ENCODE data around the gene ITGB1. TPM values are rescaled to one million over a fixed set of nuclear protein-coding genes. Genes with fewer than 3 reads are reported as not detected.

ITGB1 gene
- total and polyA plus RNA-seq, 9 donors, result 308 to 467 (median 379) TPM

GRCh38 chr10:32956365-32957197 is 1.4 kb downstream of the ITGB1 start:
- Histone ChIP-seq H3K4me1 (ENCODE audit: control insufficient read depth, insufficient read depth, low read length) (peaks cover 12% of the 10 kb centered on the region), H3K4me3 (ENCODE audit: low read length) (peak overlapping the region; percentile 98), H3K36me3 (ENCODE audit: control insufficient read depth, insufficient read depth, low read length) (no peaks in the 10 kb centered on the region), H3K9me3 (replicated peaks; ENCODE audit: control insufficient read depth, low read depth, low read length) (no peaks in the 10 kb centered on the region), H3K27me3 (ENCODE audit: control insufficient read depth, insufficient read depth, low read length) (no peaks in the 10 kb centered on the region), H3K27ac (ENCODE audit: low read length) (peak overlapping the region; percentile 77)
- no peak for DNase-seq
- WGBS (ENCODE audit: insufficient coverage), result 56% methylated on average over 4 of the region's 13 CpGs

DNA sequence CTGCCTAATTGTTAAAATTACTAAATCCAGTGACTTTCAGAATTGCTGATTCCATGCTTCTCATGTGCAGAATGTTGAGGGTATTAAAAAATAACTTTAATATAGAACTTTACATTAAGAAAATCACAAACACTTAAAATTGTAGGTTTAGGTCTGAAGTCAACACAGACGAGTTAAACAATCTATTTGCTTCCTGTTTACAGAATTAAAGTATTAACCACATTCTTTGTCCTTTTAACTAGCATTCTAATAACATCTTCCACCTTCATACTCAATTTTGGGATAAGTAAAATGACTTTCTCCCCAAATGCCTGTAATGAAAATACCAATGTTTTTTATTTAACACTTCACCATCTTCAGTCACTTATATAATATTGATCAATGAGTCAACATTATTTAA is 2.2 kb downstream of the ITGB1 start:
- Histone ChIP-seq H3K4me1 (ENCODE audit: control insufficient read depth, insufficient read depth, low read length) (peaks cover 12% of the 10 kb centered on the region), H3K27me3 (ENCODE audit: control insufficient read depth, insufficient read depth, low read length) (no peaks in the 10 kb centered on the region), H3K9me3 (replicated peaks; ENCODE audit: control insufficient read depth, low read depth, low read length) (no peaks in the 10 kb centered on the region), H3K36me3 (ENCODE audit: control insufficient read depth, insufficient read depth, low read length) (no peaks in the 10 kb centered on the region), H3K27ac (ENCODE audit: low read length) (no peak overlapping the region), H3K4me3 (ENCODE audit: low read length) (no peak overlapping the region)
- no CpG with 5 or more reads among the region's 1 CpG for WGBS (ENCODE audit: insufficient coverage)
- no peak for DNase-seq

DNA sequence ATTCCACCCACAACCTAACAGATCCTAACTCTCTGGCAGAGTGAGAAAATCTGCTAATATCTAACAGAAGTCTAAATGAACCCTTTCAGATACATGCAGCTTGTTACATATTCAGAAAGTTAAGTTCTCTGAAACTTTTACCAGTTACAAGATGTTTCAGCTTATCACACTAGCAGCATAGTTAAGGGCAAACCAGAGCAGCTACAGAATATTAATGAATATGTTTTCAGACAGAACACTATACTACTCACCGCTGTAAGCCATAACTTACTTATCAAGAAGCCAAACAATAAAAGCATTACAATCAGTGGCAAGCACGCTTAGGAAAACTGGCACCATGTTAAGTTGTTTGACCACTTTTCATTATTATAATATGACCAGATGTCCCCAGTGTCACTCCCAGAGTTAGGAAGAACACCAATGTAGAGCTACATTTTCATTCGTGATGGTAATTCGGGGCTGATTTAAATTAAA is 2.7 kb downstream of the ITGB1 start:
- Histone ChIP-seq H3K4me1 (ENCODE audit: control insufficient read depth, insufficient read depth, low read length) (peaks cover 12% of the 10 kb centered on the region), H3K27me3 (ENCODE audit: control insufficient read depth, insufficient read depth, low read length) (no peaks in the 10 kb centered on the region), H3K27ac (ENCODE audit: low read length) (no peak overlapping the region), H3K9me3 (replicated peaks; ENCODE audit: control insufficient read depth, low read depth, low read length) (no peaks in the 10 kb centered on the region), H3K36me3 (ENCODE audit: control insufficient read depth, insufficient read depth, low read length) (no peaks in the 10 kb centered on the region), H3K4me3 (ENCODE audit: low read length) (peak overlapping the region; percentile 9)
- DNase-seq, result no peak
- WGBS (ENCODE audit: insufficient coverage), result no CpG with 5 or more reads among the region's 4 CpGs

DNA sequence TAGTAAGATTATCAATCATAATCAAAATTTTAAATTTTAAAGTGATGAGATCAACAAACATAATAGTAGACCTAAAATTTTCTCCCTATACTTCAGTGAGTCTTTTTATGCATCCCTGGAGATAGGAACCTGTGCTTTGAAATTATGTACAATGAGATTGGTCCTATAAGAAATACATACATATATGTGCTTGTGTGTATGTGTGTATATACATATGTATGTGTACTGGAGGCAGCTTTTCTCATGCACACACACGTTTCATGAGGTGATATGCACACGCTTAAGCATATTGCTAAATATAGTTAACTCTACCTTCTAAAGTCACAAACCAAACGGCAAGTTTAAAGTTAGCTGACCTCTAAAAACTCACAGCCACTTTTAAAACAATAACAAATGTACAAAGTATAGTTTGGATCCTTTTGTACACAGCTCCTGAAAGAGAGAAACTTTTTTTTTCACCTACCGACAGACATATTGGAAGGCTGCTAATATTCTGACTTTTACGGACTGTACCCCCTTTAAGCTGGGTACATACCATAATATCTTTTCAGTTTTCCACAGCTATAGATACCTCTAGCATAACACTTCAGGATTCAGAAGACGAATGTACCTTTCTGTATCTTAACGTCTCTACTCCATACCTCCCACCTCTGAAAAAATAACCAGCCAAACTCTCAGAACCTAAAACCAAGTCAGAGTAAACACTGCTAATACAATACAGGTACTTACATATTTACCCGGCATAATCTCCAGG is 3.3 kb downstream of the ITGB1 start:
- DNase-seq, result no peak
- H3K9me3 ChIP-seq (replicated peaks; ENCODE audit: control insufficient read depth, low read depth, low read length), result no peaks in the 10 kb centered on the region
- no peak overlapping the region for H3K4me3 ChIP-seq (ENCODE audit: low read length)
- H3K27me3 ChIP-seq (ENCODE audit: control insufficient read depth, insufficient read depth, low read length), result no peaks in the 10 kb centered on the region
- H3K4me1 ChIP-seq (ENCODE audit: control insufficient read depth, insufficient read depth, low read length), result peaks cover 9% of the 10 kb centered on the region
- 75% methylated on average over 2 of the region's 8 CpGs for WGBS (ENCODE audit: insufficient coverage)
- no peak overlapping the region for H3K27ac ChIP-seq (ENCODE audit: low read length)
- no peaks in the 10 kb centered on the region for H3K36me3 ChIP-seq (ENCODE audit: control insufficient read depth, insufficient read depth, low read length)

DNA sequence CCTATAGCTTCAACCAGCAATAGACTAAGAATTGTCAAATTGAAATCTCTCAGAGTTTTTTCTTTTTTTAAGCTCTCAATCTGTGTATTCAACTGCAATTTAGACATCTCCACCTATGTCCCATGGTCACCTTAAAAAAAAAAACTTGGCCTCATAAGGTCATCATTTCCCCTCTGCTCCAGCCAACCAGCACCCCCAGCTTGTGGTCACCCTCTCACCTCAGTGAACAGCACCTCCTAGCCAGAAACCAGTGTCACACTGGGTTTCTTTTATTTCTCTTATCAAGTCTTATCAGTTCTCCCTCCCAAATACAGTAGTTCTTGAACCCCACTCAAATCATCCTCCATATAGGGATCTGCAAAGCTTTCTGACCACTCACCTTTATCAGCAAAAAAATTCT is 4.0 kb downstream of the ITGB1 start:
- no peaks in the 10 kb centered on the region for H3K36me3 ChIP-seq (ENCODE audit: control insufficient read depth, insufficient read depth, low read length)
- H3K27ac ChIP-seq (ENCODE audit: low read length), result no peak overlapping the region
- H3K27me3 ChIP-seq (ENCODE audit: control insufficient read depth, insufficient read depth, low read length), result no peaks in the 10 kb centered on the region
- no peaks in the 10 kb centered on the region for H3K9me3 ChIP-seq (replicated peaks; ENCODE audit: control insufficient read depth, low read depth, low read length)
- no peak for DNase-seq
- H3K4me1 ChIP-seq (ENCODE audit: control insufficient read depth, insufficient read depth, low read length), result peaks cover 5% of the 10 kb centered on the region
- H3K4me3 ChIP-seq (ENCODE audit: low read length), result no peak overlapping the region

DNA sequence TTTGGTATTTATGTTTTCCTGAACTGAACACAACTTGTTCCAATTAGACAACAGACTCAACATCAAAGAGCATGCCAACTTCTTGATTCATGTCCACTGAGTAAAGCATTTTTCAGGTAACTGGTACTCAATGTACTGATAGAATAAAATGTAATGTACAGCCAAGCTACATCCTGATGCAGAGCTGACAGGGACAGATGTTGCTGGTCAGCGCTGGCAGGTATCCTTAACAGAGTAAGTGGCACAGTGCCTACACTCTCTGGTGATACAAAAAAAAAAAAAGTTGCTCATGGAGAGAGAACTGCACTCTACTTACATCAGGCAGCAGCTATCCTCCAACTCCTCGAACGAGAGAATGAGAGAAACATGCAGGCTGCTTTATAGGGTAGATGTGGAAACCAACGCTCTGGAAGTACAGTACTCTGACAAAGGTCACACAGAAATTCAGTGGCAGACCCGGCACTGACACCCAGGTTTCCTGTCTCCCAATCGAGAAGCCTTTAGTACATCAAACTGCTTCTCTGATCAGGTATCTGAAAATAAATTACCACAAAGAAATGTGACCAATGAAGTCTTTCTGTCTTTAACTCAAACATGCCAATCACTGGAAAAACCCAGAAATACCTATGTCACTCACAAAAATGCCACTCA is 4.6 kb downstream of the ITGB1 start:
- no peak overlapping the region for H3K27ac ChIP-seq (ENCODE audit: low read length)
- H3K36me3 ChIP-seq (ENCODE audit: control insufficient read depth, insufficient read depth, low read length), result no peaks in the 10 kb centered on the region
- H3K4me3 ChIP-seq (ENCODE audit: low read length), result no peak overlapping the region
- H3K27me3 ChIP-seq (ENCODE audit: control insufficient read depth, insufficient read depth, low read length), result no peaks in the 10 kb centered on the region
- no peaks in the 10 kb centered on the region for H3K9me3 ChIP-seq (replicated peaks; ENCODE audit: control insufficient read depth, low read depth, low read length)
- DNase-seq, result no peak
- no CpG with 5 or more reads among the region's 6 CpGs for WGBS (ENCODE audit: insufficient coverage)
- H3K4me1 ChIP-seq (ENCODE audit: control insufficient read depth, insufficient read depth, low read length), result peaks cover 6% of the 10 kb centered on the region

- WGBS (ENCODE audit: insufficient coverage), result 88% methylated on average over 1 of the region's 4 CpGs
- Histone ChIP-seq H3K27me3 (ENCODE audit: control insufficient read depth, insufficient read depth, low read length) (no peaks in the 10 kb centered on the region), H3K9me3 (replicated peaks; ENCODE audit: control insufficient read depth, low read depth, low read length) (no peaks in the 10 kb centered on the region), H3K27ac (ENCODE audit: low read length) (no peak overlapping the region), H3K36me3 (ENCODE audit: control insufficient read depth, insufficient read depth, low read length) (no peaks in the 10 kb centered on the region), H3K4me1 (ENCODE audit: control insufficient read depth, insufficient read depth, low read length) (peaks cover 7% of the 10 kb centered on the region), H3K4me3 (ENCODE audit: low read length) (no peak overlapping the region)
- DNase-seq, result no peak
Observed at GRCh38 chr10:32952541-32953276, 5.3 kb downstream of the ITGB1 start.

DNA sequence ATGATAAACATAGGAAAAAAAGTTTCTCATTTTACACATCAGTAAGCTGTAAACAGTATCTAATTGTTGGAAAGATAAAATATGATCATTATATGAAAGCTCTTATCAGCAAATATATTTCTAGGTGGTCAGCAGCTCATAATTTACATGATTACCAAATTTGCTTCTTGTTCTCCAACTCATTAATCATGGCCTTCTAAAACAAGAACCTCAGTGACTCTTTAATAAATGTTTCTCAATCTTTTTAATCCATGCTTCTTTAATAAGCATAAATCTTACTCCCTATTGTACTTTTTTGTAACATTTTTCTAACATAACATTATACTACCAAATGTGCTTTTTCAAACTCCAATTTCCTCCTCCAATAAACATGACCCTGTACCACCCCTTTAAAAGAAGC is 5.9 kb downstream of the ITGB1 start:
- Histone ChIP-seq H3K27me3 (ENCODE audit: control insufficient read depth, insufficient read depth, low read length) (no peaks in the 10 kb centered on the region), H3K36me3 (ENCODE audit: control insufficient read depth, insufficient read depth, low read length) (no peaks in the 10 kb centered on the region), H3K9me3 (replicated peaks; ENCODE audit: control insufficient read depth, low read depth, low read length) (no peaks in the 10 kb centered on the region), H3K4me1 (ENCODE audit: control insufficient read depth, insufficient read depth, low read length) (peaks cover 7% of the 10 kb centered on the region), H3K4me3 (ENCODE audit: low read length) (no peak overlapping the region), H3K27ac (ENCODE audit: low read length) (no peak overlapping the region)
- DNase-seq, result no peak

GRCh38 chr10:32951111-32951510 is 6.9 kb downstream of the ITGB1 start:
- WGBS (ENCODE audit: insufficient coverage), result no CpG with 5 or more reads among the region's 3 CpGs
- no peaks in the 10 kb centered on the region for H3K36me3 ChIP-seq (ENCODE audit: control insufficient read depth, insufficient read depth, low read length)
- peaks cover 5% of the 10 kb centered on the region for H3K4me1 ChIP-seq (ENCODE audit: control insufficient read depth, insufficient read depth, low read length)
- no peaks in the 10 kb centered on the region for H3K9me3 ChIP-seq (replicated peaks; ENCODE audit: control insufficient read depth, low read depth, low read length)
- H3K27me3 ChIP-seq (ENCODE audit: control insufficient read depth, insufficient read depth, low read length), result no peaks in the 10 kb centered on the region
- H3K4me3 ChIP-seq (ENCODE audit: low read length), result no peak overlapping the region
- no peak overlapping the region for H3K27ac ChIP-seq (ENCODE audit: low read length)
- no peak for DNase-seq

All from muscle of leg (tissue), 11 donors.